Mesendoderm (in vitro differentiated cells): ENCODE results near the gene PPP1R9B.

Experiments used
- DNase-seq: peaks from one replicate; pipeline ENCODE4 v3.0.0; 2013
- H2AK5ac ChIP-seq: 2 replicates; pipeline ENCODE4 v1.6.1; 2013; ENCODE audit warnings: low read length, inconsistent platforms
- H2BK120ac ChIP-seq: 2 replicates; pipeline ENCODE4 v1.6.1; 2013; ENCODE audit warnings: low read depth, mild to moderate bottlenecking, low read length, moderate library complexity, mixed read lengths
- H2BK15ac ChIP-seq: replicated peaks from 2 replicates; pipeline ENCODE4 v1.6.1; 2013; ENCODE audit warnings: low read depth, mild to moderate bottlenecking, moderate library complexity
- H2BK5ac ChIP-seq: 2 replicates; pipeline ENCODE4 v1.6.1; 2013; ENCODE audit warnings: low read length, inconsistent platforms
- H3K18ac ChIP-seq: 2 replicates; pipeline ENCODE4 v1.6.1; 2013; ENCODE audit warnings: mild to moderate bottlenecking, low read length, mixed read lengths
- H3K23ac ChIP-seq: one replicate; pipeline ENCODE4 v1.6.1; 2013; ENCODE audit warnings: low read length
- H3K27ac ChIP-seq: 2 replicates; pipeline ENCODE4 v1.5.1; 2013; ENCODE audit warnings: low read depth, mild to moderate bottlenecking, inconsistent platforms, low read length, moderate library complexity
- H3K27me3 ChIP-seq: 2 replicates; pipeline ENCODE4 v1.6.1; 2013; ENCODE audit warnings: low read length, control low read depth, mild to moderate bottlenecking, inconsistent platforms; ENCODE audit not compliant: insufficient read depth, poor library complexity
- H3K36me3 ChIP-seq: 2 replicates; pipeline ENCODE4 v1.6.1; 2013; ENCODE audit warnings: low read length, inconsistent platforms; ENCODE audit not compliant: control insufficient read depth, insufficient read depth
- H3K4ac ChIP-seq: one replicate; pipeline ENCODE4 v1.6.1; 2013; ENCODE audit warnings: low read depth, mild to moderate bottlenecking, low read length, moderate library complexity
- H3K4me1 ChIP-seq: 2 replicates; pipeline ENCODE4 v1.6.1; 2013; ENCODE audit warnings: low read depth, low read length, inconsistent platforms; ENCODE audit not compliant: control insufficient read depth
- H3K4me2 ChIP-seq: 2 replicates; pipeline ENCODE4 v1.6.1; 2013; ENCODE audit warnings: low read length
- H3K4me3 ChIP-seq: 2 replicates; pipeline ENCODE4 v1.5.1; 2013; ENCODE audit warnings: mild to moderate bottlenecking, low read length
- H3K56ac ChIP-seq: one replicate; pipeline ENCODE4 v1.6.1; 2013; ENCODE audit warnings: low read length
- H3K79me1 ChIP-seq: 2 replicates; pipeline ENCODE4 v1.6.1; 2013; ENCODE audit warnings: low read length, inconsistent platforms
- H3K79me2 ChIP-seq: 2 replicates; pipeline ENCODE4 v1.6.1; 2013; ENCODE audit warnings: mild to moderate bottlenecking, low read length; ENCODE audit not compliant: control insufficient read depth, insufficient read depth
- H3K9ac ChIP-seq: 2 replicates; pipeline ENCODE4 v1.6.1; 2013; ENCODE audit warnings: low read length, inconsistent platforms
- H4K5ac ChIP-seq: one replicate; pipeline ENCODE4 v1.6.1; 2013; ENCODE audit warnings: low read length
- H4K8ac ChIP-seq: one replicate; pipeline ENCODE4 v1.6.1; 2013; ENCODE audit warnings: low read depth, mild to moderate bottlenecking, control low read depth, low read length, moderate library complexity
- whole genome bisulfite sequencing: extraction: QIAGEN DNeasy Blood & Tissue Kit; methylation state at CpG from one replicate; pipeline ENCODE4 v1.1.7; 2013; ENCODE audit warnings: low lambda C conversion rate, missing lambda C conversion rate; ENCODE audit not compliant: insufficient coverage; ENCODE audit errors: extremely low coverage; 5-methylcytosine and 5-hydroxymethylcytosine counted together

Gene PPP1R9B

GRCh38 chr17:50161023-50161910 is 10.8 kb upstream of the PPP1R9B start:
- Histone ChIP-seq H3K27ac (no peak overlapping the region), H3K23ac (no peak overlapping the region), H3K36me3 (no peaks in the 10 kb centered on the region), H3K79me2 (no peaks in the 10 kb centered on the region), H3K79me1 (no peaks in the 10 kb centered on the region), H2BK5ac (no peak overlapping the region), H3K18ac (no peak overlapping the region), H3K4me3 (peak overlapping the region; percentile 37), H3K27me3 (no peaks in the 10 kb centered on the region), H3K4me1 (no peaks in the 10 kb centered on the region), H4K5ac (no peak overlapping the region), H2AK5ac (no peak overlapping the region), H3K56ac (peak overlapping the region; percentile 84), H2BK120ac (no peak overlapping the region), H4K8ac (no peak overlapping the region), H3K4ac (no peak overlapping the region), H3K9ac (peak overlapping the region; percentile 73), H3K4me2 (peak overlapping the region; percentile 86), H2BK15ac (no peak overlapping the region)
- WGBS = no CpG with 5 or more reads among the region's 53 CpGs
- peak; percentile 94 for DNase-seq

- Histone ChIP-seq H3K27me3 (no peaks in the 10 kb centered on the region), H3K36me3 (no peaks in the 10 kb centered on the region), H3K56ac (no peak overlapping the region), H3K18ac (no peak overlapping the region), H3K79me2 (no peaks in the 10 kb centered on the region), H3K4ac (no peak overlapping the region), H4K8ac (no peak overlapping the region), H4K5ac (no peak overlapping the region), H3K4me3 (no peak overlapping the region), H3K79me1 (no peaks in the 10 kb centered on the region), H3K9ac (no peak overlapping the region), H2AK5ac (no peak overlapping the region), H3K4me2 (no peak overlapping the region), H3K27ac (no peak overlapping the region), H2BK15ac (no peak overlapping the region), H3K4me1 (no peaks in the 10 kb centered on the region), H2BK120ac (no peak overlapping the region), H3K23ac (no peak overlapping the region), H2BK5ac (no peak overlapping the region)
- no CpG with 5 or more reads among the region's 4 CpGs for WGBS
- no peak for DNase-seq
Observed at GRCh38 chr17:50157891-50158290, 7.4 kb upstream of the PPP1R9B start.

GRCh38 chr17:50155115-50155819 is 4.8 kb upstream of the PPP1R9B start:
- H3K23ac ChIP-seq = no peak overlapping the region
- no peak overlapping the region for H3K9ac ChIP-seq
- H3K27ac ChIP-seq = no peak overlapping the region
- no peak overlapping the region for H2BK5ac ChIP-seq
- H2AK5ac ChIP-seq = no peak overlapping the region
- no peaks in the 10 kb centered on the region for H3K79me2 ChIP-seq
- H3K27me3 ChIP-seq = no peaks in the 10 kb centered on the region
- H4K5ac ChIP-seq = no peak overlapping the region
- DNase-seq = no peak
- H3K56ac ChIP-seq = no peak overlapping the region
- no peak overlapping the region for H3K18ac ChIP-seq
- H3K4me2 ChIP-seq = no peak overlapping the region
- H4K8ac ChIP-seq = no peak overlapping the region
- no peaks in the 10 kb centered on the region for H3K36me3 ChIP-seq
- H2BK120ac ChIP-seq = no peak overlapping the region
- WGBS = no CpG with 5 or more reads among the region's 8 CpGs
- peaks cover 6% of the 10 kb centered on the region for H3K4me1 ChIP-seq
- no peaks in the 10 kb centered on the region for H3K79me1 ChIP-seq
- H3K4ac ChIP-seq = no peak overlapping the region
- no peak overlapping the region for H2BK15ac ChIP-seq
- H3K4me3 ChIP-seq = no peak overlapping the region

DNA sequence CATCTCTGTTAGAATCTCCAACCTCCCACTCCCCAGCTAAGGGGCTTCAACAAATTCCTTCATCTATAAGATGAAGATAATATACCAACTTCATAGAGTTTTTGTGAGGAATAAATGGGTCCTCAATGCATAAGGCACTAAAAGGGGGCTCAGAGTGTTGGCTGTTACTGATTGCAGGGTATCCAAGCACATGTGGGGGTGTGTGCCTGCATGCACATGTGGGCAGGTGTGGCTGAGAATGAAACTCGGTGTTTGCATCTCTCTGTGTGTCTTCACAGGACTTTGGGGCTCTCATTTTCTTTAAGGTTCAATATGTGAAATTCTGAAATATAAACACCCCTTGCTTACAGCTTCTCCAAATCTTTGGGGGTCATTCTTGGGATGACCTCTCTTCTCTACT is 4.1 kb upstream of the PPP1R9B start:
- H3K18ac ChIP-seq = no peak overlapping the region
- H3K4ac ChIP-seq = no peak overlapping the region
- no peaks in the 10 kb centered on the region for H3K79me1 ChIP-seq
- no peak overlapping the region for H3K23ac ChIP-seq
- H3K56ac ChIP-seq = no peak overlapping the region
- H3K36me3 ChIP-seq = no peaks in the 10 kb centered on the region
- WGBS = no CpG with 5 or more reads among the region's 1 CpG
- no peak overlapping the region for H2BK5ac ChIP-seq
- no peak overlapping the region for H3K9ac ChIP-seq
- H4K8ac ChIP-seq = no peak overlapping the region
- H3K27me3 ChIP-seq = no peaks in the 10 kb centered on the region
- H4K5ac ChIP-seq = no peak overlapping the region
- no peak overlapping the region for H2BK15ac ChIP-seq
- no peak overlapping the region for H3K27ac ChIP-seq
- no peak for DNase-seq
- H3K4me1 ChIP-seq = peaks cover 6% of the 10 kb centered on the region
- H3K4me2 ChIP-seq = no peak overlapping the region
- H2BK120ac ChIP-seq = no peak overlapping the region
- H2AK5ac ChIP-seq = no peak overlapping the region
- no peaks in the 10 kb centered on the region for H3K79me2 ChIP-seq
- no peak overlapping the region for H3K4me3 ChIP-seq

GRCh38 chr17:50153650-50154575 is 3.4 kb upstream of the PPP1R9B start:
- Histone ChIP-seq H3K79me1 (no peaks in the 10 kb centered on the region), H4K8ac (no peak overlapping the region), H4K5ac (no peak overlapping the region), H2BK5ac (no peak overlapping the region), H2BK120ac (no peak overlapping the region), H3K36me3 (no peaks in the 10 kb centered on the region), H3K27me3 (no peaks in the 10 kb centered on the region), H3K4ac (no peak overlapping the region), H3K23ac (no peak overlapping the region), H2BK15ac (no peak overlapping the region), H3K56ac (no peak overlapping the region), H3K79me2 (no peaks in the 10 kb centered on the region), H3K9ac (no peak overlapping the region), H3K27ac (no peak overlapping the region), H2AK5ac (no peak overlapping the region), H3K4me1 (peaks cover 6% of the 10 kb centered on the region), H3K4me3 (no peak overlapping the region), H3K18ac (no peak overlapping the region), H3K4me2 (no peak overlapping the region)
- no CpG with 5 or more reads among the region's 16 CpGs for WGBS
- no peak for DNase-seq
